Gastrocnemius medialis (tissue), 4 donors: ENCODE measurements around the gene MORN1. TPM values are rescaled to one million over a fixed set of nuclear protein-coding genes. Genes with fewer than 3 reads are reported as not detected.
A peak's percentile ranks its signal among the peaks of the same experiment; 100 is the strongest.

Experiments
- ATAC-seq, 2 donors: fragments of 150-250 bp; one replicate each; pipeline ENCODE4 v1.9.1; 2016
- DNase-seq, 2 donors: peaks; one replicate each; pipeline ENCODE4 v3.0.0-alpha.2; 2019
- H3K27ac ChIP-seq, 4 donors: fragments of 200-600 bp; sonication (generic); 1 replicate in 1 of 4; 2 replicates in 3 of 4; pipeline ENCODE4 v1.5.1; 2016 to 2018; ENCODE audit warnings: mild to moderate bottlenecking in 2 of 4, moderate library complexity in 1 of 4
- H3K27me3 ChIP-seq, 3 donors: fragments of 200-600 bp; sonication (generic) in 2 of 3; 1 replicate in 1 of 3; 2 replicates in 2 of 3; pipeline versions ENCODE4 v1.5.1 to v1.6.0; 2016 to 2019; ENCODE audit warnings: mild to moderate bottlenecking in 1 of 3, moderate library complexity in 1 of 3
- H3K36me3 ChIP-seq, 2 donors: fragments of 200-600 bp; sonication (generic) in 1 of 2; one replicate each; pipeline ENCODE4 v1.5.1; 2017 to 2018
- H3K4me1 ChIP-seq, 2 donors: fragments of 200-600 bp; sonication (generic) in 1 of 2; one replicate each; pipeline ENCODE4 v1.5.1; 2016 to 2017; ENCODE audit warnings: mild to moderate bottlenecking in 2 of 2
- H3K4me3 ChIP-seq, 4 donors: fragments of 200-600 bp; sonication (generic) in 3 of 4; 1 replicate in 1 of 4; 2 replicates in 3 of 4; pipeline ENCODE4 v1.5.1; 2016 to 2019; ENCODE audit warnings: mild to moderate bottlenecking in 2 of 4
- H3K9me3 ChIP-seq, 3 donors: fragments of 200-600 bp; sonication (generic) in 2 of 3; 1 replicate in 1 of 3; 2 replicates in 2 of 3; pipeline ENCODE4 v1.5.1; 2016 to 2019
- POLR2A ChIP-seq, 2 donors: fragments of 450-650 bp; IDR thresholded peaks; one replicate each; pipeline ENCODE4 v1.6.1; 2017; ENCODE audit warnings: antibody characterized with exemption in 2 of 2, mild to moderate bottlenecking in 2 of 2, moderate library complexity in 2 of 2
- in situ Hi-C, 4 donors: fragments of 200-750 bp; cut with MboI; loops; one replicate each; pipeline versions ENCODE4 v1.15.0 to v1.8.0; 2017; ENCODE audit warnings: low sequenced_read_pairs in 4 of 4
- intact Hi-C: fragments of 100-400 bp; cut with DNase I; formaldehyde crosslinking; loops from one replicate; pipeline ENCODE4 v1.15.1; 2023; ENCODE audit warnings: low total_unique reads
- total RNA-seq, 4 donors: library from RNA; depleted of rRNA; stranded (reverse); fragments of >200 nt; gene quantifications; one replicate each; pipeline versions ENCODE4 v1.1.0 to v1.2.3, GENCODE V29; 2016
- TF ChIP-seq, protein P1 (sequence below), 5 experiments: fragments of 450-650 bp in 3 of 5; fragments of 200-600 bp in 2 of 5; sonication (generic) in 2 of 5; IDR thresholded peaks in 4 of 5; conservative IDR thresholded peaks in 1 of 5; 1 replicate in 4 of 5; 2 replicates in 1 of 5; pipeline ENCODE4 v1.5.1; 2016 to 2019; ENCODE audit warnings: antibody characterized with exemption in 5 of 5, mild to moderate bottlenecking in 3 of 5, moderate library complexity in 3 of 5

The MORN1 gene
- total RNA-seq, 4 donors from 2014 or later: 1.9 to 4.7 (median 3.5) TPM

DNA sequence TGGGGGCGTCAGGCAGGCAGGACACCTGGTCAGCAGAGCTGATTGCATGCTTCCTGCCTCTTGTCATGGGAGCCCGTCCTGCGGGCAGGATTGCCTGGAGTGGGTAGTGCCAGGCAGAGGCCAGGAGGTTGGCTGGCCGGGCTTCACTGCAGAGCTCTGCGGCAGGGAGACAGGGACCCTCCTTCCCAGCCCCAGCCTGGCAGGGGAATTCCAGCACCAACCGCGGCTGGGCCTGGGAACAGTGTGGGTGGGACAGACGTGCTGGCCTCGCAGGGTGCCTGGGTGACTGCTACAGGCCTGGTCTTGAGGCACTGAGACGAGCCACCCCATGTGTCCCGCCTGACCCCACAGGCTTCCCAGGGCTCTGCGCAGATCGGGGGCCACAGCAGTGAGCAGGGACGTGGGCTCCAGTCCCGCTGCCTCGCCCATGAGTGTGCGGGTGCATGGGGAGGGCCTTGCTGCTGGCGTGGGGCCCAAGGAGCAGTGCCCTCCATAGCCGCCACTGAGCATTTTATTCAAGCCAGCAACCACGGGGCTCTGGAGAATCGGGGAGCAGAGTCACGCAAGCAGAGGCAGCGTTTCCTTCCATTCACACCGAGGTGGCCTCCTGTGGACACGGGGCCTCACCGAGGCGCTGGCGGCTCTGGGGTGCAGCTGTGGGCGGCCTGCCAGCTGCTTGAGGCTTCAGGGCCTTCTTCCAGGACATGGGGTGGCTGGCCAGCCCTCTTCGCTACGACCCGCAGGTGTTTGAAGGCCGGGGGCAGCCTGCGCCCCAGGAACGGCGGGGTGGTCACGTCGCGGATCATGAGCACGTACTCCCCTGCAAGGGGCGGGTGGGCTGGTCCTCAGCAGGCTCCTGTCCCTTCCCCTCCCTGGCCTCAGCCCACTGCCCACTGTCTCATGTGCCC is 70.3 kb downstream of the MORN1 start:
- in situ Hi-C loops (loop anchor here in 2 of 4 donors (25.0 kb wide), 1 partner anchor 109 kb away; no protein-coding TSS in a partner anchor), intact Hi-C loops (no loop called here)
- no peaks in the 10 kb centered on the region for H3K9me3 ChIP-seq
- H3K27ac ChIP-seq: no peak overlapping the region
- no peaks in the 10 kb centered on the region for H3K36me3 ChIP-seq
- DNase-seq: no peak
- no peak for TF ChIP-seq POLR2A (IDR thresholded peaks at IDR 0.05)
- TF ChIP-seq, protein P1, sequence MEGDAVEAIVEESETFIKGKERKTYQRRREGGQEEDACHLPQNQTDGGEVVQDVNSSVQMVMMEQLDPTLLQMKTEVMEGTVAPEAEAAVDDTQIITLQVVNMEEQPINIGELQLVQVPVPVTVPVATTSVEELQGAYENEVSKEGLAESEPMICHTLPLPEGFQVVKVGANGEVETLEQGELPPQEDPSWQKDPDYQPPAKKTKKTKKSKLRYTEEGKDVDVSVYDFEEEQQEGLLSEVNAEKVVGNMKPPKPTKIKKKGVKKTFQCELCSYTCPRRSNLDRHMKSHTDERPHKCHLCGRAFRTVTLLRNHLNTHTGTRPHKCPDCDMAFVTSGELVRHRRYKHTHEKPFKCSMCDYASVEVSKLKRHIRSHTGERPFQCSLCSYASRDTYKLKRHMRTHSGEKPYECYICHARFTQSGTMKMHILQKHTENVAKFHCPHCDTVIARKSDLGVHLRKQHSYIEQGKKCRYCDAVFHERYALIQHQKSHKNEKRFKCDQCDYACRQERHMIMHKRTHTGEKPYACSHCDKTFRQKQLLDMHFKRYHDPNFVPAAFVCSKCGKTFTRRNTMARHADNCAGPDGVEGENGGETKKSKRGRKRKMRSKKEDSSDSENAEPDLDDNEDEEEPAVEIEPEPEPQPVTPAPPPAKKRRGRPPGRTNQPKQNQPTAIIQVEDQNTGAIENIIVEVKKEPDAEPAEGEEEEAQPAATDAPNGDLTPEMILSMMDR (IDR thresholded peaks at IDR 0.05 in 4 of 5, conservative IDR thresholded peaks at IDR 0.05 in 1 of 5): no peak
- H3K4me3 ChIP-seq: no peak overlapping the region
- peaks cover 6 to 32% (median 19%) of the 10 kb centered on the region in 3 donors for H3K27me3 ChIP-seq
- ATAC-seq: no peak
- H3K4me1 ChIP-seq: peaks cover 9 to 27% of the 10 kb centered on the region in 2 donors

- Histone ChIP-seq H3K27me3 (peaks cover 3 to 25% (median 15%) of the 10 kb centered on the region in 3 donors), H3K4me3 (no peak overlapping the region), H3K36me3 (no peaks in the 10 kb centered on the region), H3K9me3 (no peaks in the 10 kb centered on the region), H3K4me1 (peaks cover 9 to 27% of the 10 kb centered on the region in 2 donors), H3K27ac (no peak overlapping the region)
- in situ Hi-C loops (loop anchor here in 2 of 4 donors (25.0 kb wide), 1 partner anchor 108 kb away; no protein-coding TSS in a partner anchor), intact Hi-C loops (no loop called here)
- DNase-seq (no peak), ATAC-seq (no peak)
- no peak for TF ChIP-seq POLR2A (IDR thresholded peaks at IDR 0.05)
These were observed 71.3 kb downstream of the MORN1 start for GRCh38 chr1:2320006-2320405.

GRCh38 chr1:2319291-2319690 is 72.1 kb downstream of the MORN1 start:
- Histone ChIP-seq H3K4me1 (peaks cover 9 to 27% of the 10 kb centered on the region in 2 donors), H3K27ac (peak overlapping the region; percentile 20 to 47 (median 36)), H3K36me3 (no peaks in the 10 kb centered on the region), H3K4me3 (no peak overlapping the region), H3K27me3 (peaks cover 3 to 25% (median 15%) of the 10 kb centered on the region in 3 donors), H3K9me3 (no peaks in the 10 kb centered on the region)
- intact Hi-C loops: loop anchor here (5.0 kb wide), 1 partner anchor 63 kb away; no protein-coding TSS in a partner anchor
- no peak for ATAC-seq
- in situ Hi-C loops: loop anchor here in 2 of 4 donors (25.0 kb wide), 1 partner anchor 107 kb away; no protein-coding TSS in a partner anchor
- TF ChIP-seq POLR2A (IDR thresholded peaks at IDR 0.05): no peak
- TF ChIP-seq, protein P1 (IDR thresholded peaks at IDR 0.05 in 4 of 5, conservative IDR thresholded peaks at IDR 0.05 in 1 of 5): no peak
- DNase-seq: no peak

DNA sequence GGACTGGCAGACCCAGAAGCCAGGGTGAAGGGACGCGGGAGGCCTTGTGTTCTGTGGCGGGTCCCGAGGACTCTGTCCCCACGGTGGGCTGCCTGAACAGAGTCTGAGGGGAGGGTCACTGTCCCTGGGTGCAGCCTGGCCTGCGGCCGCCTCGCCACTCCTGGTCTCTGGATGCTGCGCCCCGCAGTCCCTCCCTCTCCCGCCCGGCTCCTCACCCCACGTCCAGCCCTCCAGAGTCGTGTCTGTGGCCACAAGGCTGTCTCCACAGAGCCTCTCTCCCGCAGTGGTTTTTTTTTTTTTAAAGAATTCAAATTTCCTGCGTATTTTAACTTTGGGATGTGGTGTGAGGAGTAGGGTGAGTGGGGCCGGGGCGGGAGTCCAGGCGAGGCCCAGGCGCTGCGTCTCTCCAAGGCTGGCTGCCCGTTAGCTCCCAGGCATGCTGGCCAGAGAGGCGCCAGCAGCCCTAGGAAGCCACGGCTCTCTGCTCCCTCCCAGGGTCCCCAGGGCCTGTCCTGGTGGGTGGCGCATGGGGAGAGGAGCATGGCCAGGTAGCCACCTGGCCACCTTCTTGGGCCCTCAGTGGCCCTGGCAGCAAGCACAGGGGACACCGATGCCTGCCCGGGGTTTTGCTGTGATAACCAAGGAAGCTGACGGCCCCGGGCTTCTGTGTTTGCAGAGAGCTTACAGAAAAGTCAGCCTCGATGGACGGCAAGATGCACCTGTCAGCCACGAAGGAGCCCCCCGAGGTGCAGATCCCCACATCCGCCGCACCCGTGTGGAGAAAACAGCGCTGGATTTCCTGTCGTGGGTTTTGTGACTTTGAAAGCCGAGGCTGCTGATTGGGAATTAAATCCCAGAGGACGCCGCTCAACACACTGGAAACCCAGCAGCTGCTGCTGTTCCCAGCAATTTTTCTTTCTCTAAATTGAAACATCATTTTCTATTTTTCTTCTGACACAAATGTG is 72.8 kb downstream of the MORN1 start:
- H3K9me3 ChIP-seq: no peaks in the 10 kb centered on the region
- intact Hi-C loops: loop anchor here (5.0 kb wide), 1 partner anchor 64 kb away; no protein-coding TSS in a partner anchor
- DNase-seq: no peak
- ATAC-seq: no peak
- in situ Hi-C loops: loop anchor here in 2 of 4 donors (25.0 kb wide), 1 partner anchor 106 kb away; no protein-coding TSS in a partner anchor
- peaks cover 9 to 27% of the 10 kb centered on the region in 2 donors for H3K4me1 ChIP-seq
- H3K27me3 ChIP-seq: peaks cover 3 to 25% (median 15%) of the 10 kb centered on the region in 3 donors
- H3K27ac ChIP-seq: peak overlapping the region; percentile 28 to 57 (median 41)
- no peak overlapping the region for H3K4me3 ChIP-seq
- TF ChIP-seq, protein P1 (IDR thresholded peaks at IDR 0.05 in 4 of 5, conservative IDR thresholded peaks at IDR 0.05 in 1 of 5): no peak
- no peak for TF ChIP-seq POLR2A (IDR thresholded peaks at IDR 0.05)
- no peaks in the 10 kb centered on the region for H3K36me3 ChIP-seq
